SK-N-MC (cell line): ENCODE data around the gene GUCA1C.

ENCODE experiments used
- EZH2 ChIP-seq: fragments of 200-600 bp; sonication (generic); IDR thresholded peaks from one replicate; pipeline ENCODE4 v1.6.1; 2017; ENCODE audit warnings: antibody characterized with exemption
- FOXP2 ChIP-seq: optimal IDR thresholded peaks from 2 replicates; pipeline ENCODE3; 2011; ENCODE audit warnings: mild to moderate bottlenecking, moderate library complexity; ENCODE audit not compliant: insufficient read depth; ENCODE audit errors: extremely low read length, control extremely low read depth
- POLR2AphosphoS5 ChIP-seq: IDR thresholded peaks from 2 replicates; pipeline ENCODE4 v1.6.1; 2012; ENCODE audit warnings: mild to moderate bottlenecking, low read depth, low read length, borderline replicate concordance

GRCh38 chr3:108918866-108919265, 34.8 kb downstream of the GUCA1C start:
- no peak for TF ChIP-seq POLR2AphosphoS5
- no peak for TF ChIP-seq FOXP2
- no peak for TF ChIP-seq EZH2
